Hematopoietic multipotent progenitor cell treated with erythropoietin and hydrocortisone succinate and interleukin-3 and kit ligand, for 4 days (in vitro differentiated cells): ENCODE data around the gene LBHD2.
"Not testable (repeated sequence)": the region's sequence is repeated elsewhere in the genome, so short reads cannot be mapped to it uniquely, and the experiment has no call there.

ENCODE experiments used
- DNase-seq: peaks from one replicate; pipeline ENCODE4 v3.0.0-alpha.2; 2015

Gene LBHD2

GRCh38 chr14:103084021-103084919 lies at the start of gene LBHD2:
LBHD2 (plus strand) TSS chr14:103084210; CDS start chr14:103086013, 1,803 bp downstream.
- DNase-seq: no peak

- DNase-seq: no peak
Observed at GRCh38 chr14:103041464-103041863, 42.5 kb upstream of the LBHD2 start.

- DNase-seq: no peak
Observed at GRCh38 chr14:103043257-103044015, 40.6 kb upstream of the LBHD2 start.

DNA sequence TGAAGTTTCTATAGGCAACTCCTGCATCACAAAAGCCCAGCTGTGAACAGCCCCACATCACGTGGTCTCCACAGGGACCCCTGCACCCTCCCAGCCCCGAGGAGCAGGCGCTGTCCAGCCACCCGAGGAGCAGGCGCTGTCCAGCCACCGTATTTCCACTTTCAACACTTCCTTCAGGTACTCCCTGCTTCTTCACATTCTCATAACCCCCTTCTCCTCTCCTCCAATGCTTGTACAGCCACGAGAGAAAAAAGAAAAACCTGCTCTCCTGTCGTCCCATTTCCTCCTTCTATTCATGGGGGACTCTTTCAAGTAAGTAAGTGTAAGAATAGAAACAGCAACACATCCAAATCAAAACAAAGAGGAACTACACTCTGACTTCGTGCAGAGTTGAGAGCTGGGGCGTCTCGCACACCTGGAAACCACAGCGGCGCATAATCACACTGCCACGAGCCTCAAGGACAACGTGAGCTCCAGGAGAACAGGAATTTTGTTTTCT lies 38.6 kb upstream of the LBHD2 start:
- DNase-seq: no peak

GRCh38 chr14:103047453-103047852 lies 36.6 kb upstream of the LBHD2 start:
- not testable (repeated sequence) for DNase-seq

GRCh38 chr14:103050935-103051334 lies 33.1 kb upstream of the LBHD2 start:
- no peak for DNase-seq

DNA sequence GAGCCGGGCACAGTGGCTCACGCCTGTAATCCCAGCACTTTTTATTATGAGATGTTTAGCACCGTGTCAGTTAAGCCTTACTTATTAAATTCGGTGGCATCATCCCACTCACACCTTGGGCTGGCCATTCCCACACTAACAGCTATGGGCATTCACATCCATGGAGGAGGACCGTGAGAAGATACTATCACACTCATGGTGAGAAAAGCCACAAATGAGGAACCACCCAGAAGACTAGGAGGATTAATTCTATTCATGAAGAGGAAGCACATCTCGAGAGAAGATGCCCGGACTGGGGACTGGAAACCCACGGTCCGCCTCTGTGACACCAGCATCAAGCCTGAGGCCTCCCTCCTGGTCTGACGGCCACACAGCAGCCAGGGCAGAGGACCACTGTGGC lies 31.6 kb upstream of the LBHD2 start:
- peak; percentile 75 for DNase-seq

DNA sequence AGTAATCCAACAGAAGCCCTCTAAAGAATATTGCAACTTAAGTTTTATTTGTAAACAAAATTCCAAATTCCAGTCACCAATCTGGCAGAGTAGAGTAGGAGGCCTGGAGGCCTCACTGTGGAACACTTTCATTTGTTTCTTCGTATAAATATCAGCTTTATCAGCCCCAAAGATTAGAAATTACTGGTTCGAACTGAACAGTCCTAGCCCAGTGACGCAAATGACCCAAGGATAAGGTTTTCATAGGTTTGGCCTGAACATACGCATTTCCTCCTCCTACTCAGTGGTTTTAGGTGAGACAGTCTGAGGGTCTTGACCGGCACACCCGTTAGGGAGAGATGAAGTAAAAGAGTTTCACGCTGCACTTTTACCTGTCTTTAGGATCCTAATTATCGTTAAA lies 28.3 kb upstream of the LBHD2 start:
- DNase-seq: no peak

- peak; percentile 52 for DNase-seq
Observed at GRCh38 chr14:103056322-103057027, 27.5 kb upstream of the LBHD2 start.

DNA sequence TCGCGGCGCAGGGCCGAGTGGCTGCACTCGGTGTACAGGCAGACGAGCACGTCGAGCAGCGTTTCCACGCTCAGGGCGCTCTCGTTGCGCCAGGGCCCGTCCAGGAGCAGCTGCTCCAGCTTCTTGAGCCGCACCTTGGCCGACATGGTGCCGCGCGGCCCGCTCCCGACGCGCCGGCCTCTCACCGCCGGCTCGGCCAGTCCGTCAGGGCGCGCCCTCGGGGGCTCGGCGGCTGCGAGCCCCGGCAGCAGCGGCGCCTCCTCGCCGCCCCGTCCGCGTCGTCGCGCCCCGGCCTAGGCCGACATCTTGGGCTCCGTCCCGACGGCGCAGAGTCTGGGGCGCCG lies 27.0 kb upstream of the LBHD2 start:
- peak; percentile 40 for DNase-seq

GRCh38 chr14:103057372-103058163 lies 26.4 kb upstream of the LBHD2 start, which contains the start of gene CDC42BPB:
CDC42BPB (minus strand) TSS chr14:103057549; CDS start chr14:103057173, 376 bp downstream.
- peak; percentile 88 for DNase-seq

- DNase-seq: no peak
Observed at GRCh38 chr14:103058164-103059055, 25.6 kb upstream of the LBHD2 start.

- DNase-seq: no peak
Observed at GRCh38 chr14:103059556-103059955, 24.5 kb upstream of the LBHD2 start.

DNA sequence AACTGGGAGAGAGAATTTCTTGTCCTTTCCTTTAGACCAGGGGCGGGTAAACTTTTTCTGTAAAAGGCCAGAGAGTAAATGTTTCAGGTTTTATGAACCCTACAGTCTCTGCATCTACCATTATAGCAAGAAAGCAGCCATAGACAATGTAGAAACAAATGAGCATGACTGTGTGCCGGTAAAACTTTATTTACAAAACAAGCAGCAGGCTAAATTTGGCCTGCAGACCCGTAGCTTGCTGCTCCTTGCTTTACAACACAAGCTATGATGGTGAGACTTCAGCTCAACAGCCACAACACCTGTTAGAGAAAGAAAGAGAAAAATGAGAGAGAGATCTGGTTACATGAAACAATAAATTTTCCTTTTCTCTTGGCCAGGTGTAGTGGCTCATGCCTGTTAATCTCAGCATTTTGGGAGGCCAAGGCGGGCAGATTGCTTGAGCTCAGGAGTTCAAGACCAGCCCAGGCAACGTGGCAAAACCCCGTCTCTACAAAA lies 22.5 kb upstream of the LBHD2 start:
- no peak for DNase-seq

DNA sequence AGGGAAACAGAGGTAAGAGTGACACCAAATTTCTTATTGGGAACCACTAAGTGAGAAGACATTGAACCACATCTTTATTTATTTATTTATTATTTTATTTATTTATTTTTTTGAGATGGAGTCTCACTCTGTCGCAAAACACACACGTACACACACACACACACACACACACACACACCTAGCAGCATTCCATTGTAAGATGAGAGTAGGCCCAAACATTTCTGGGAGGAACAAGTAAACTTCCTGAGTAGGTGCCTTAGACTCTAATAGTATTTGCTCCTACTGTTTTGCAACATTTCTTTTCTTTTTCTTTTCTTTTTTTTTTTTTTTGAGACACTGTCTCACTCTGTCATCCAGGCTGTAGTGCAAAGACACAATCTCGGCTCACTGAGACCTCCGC lies 19.6 kb upstream of the LBHD2 start:
- no peak for DNase-seq

GRCh38 chr14:103064978-103065377 lies 19.0 kb upstream of the LBHD2 start:
- no peak for DNase-seq

DNA sequence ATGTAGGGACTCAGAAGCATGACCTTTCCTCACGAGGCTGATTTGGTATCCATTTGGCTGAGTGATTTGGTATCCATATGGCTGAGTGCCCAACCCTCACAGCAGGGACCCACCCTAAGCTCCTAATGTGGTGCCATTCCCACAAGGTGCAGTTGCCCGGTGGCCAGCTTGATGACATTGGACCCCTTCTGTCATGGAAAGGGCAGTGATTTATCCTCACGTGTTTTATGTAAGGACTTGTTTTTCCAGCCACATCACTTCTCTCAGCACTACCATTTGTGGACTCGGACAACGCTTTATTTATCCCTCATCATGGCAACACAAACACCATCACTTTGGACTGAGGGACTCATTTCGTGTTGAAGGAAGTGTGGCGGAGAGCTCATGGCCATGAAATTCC lies 18.1 kb upstream of the LBHD2 start:
- DNase-seq: no peak

DNA sequence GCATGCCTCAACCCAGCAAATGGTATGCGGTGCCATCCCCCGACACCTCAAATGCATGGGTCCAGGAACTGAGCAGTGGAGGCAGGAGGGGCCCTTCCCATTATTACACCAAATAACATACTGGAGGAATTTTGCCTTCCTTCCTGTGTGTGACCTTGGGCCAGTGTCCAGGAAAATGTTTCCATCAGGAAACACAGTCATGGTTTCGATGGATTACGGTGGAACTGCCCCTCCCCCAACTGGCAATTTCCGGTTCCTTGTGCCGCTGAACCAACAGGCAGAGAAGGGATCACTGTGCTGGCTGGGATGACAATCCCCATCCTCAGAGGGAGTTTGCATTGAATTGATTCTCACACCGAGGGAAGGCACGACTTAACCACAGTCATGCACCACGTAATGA lies 17.6 kb upstream of the LBHD2 start:
- no peak for DNase-seq

DNA sequence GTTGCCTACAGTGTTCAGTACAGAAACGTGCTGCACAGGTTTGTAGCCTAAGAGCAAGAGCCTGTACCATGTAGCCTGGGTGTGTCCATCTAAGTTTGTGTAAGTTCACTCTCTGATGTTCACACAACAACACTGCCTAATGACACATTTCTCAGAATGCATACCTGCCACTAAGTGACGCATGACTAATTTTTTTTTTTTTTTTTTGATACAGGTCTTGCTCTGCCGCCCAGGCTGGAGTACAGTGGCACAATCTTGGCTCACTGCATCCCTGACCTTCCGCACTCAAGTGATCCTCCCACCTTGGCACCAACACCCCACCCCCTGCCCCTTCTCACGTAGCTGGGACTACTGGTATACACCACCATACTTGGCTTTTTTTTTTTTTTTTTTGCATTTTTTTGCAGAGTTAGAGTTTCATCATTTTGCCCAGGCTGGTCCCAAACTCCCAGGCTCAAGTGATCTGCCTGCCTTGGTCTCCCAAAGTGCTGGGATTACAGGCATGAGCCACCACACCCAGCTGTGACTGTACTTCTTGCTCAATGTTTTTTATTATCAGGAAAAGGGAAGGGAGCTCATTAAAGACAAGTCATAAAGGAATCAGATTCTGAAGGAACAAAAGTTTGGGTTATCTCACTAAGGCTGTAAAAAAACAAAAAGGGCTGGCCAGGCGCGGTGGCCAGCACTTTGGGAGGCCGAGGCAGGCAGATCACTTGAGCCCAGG lies 16.6 kb upstream of the LBHD2 start:
- DNase-seq: no peak

- no peak for DNase-seq
Observed at GRCh38 chr14:103068351-103069073, 15.5 kb upstream of the LBHD2 start.
